ENCODE measurements around the gene EPM2A.
A peak's percentile ranks its signal among the peaks of the same experiment; 100 is the strongest.

Gene EPM2A

GRCh38 chr6:145729887-145730286 lies 5.4 kb downstream of the EPM2A start:
- Histone ChIP-seq H3K9me3 (ENCODE audit: control insufficient read depth, low read length) (no peaks in the 10 kb centered on the region), H3K27me3 (replicated peaks; ENCODE audit: control insufficient read depth, insufficient read depth, low read length) (no peaks in the 10 kb centered on the region), H3K4me3 (ENCODE audit: low read length) (no peak overlapping the region)

DNA sequence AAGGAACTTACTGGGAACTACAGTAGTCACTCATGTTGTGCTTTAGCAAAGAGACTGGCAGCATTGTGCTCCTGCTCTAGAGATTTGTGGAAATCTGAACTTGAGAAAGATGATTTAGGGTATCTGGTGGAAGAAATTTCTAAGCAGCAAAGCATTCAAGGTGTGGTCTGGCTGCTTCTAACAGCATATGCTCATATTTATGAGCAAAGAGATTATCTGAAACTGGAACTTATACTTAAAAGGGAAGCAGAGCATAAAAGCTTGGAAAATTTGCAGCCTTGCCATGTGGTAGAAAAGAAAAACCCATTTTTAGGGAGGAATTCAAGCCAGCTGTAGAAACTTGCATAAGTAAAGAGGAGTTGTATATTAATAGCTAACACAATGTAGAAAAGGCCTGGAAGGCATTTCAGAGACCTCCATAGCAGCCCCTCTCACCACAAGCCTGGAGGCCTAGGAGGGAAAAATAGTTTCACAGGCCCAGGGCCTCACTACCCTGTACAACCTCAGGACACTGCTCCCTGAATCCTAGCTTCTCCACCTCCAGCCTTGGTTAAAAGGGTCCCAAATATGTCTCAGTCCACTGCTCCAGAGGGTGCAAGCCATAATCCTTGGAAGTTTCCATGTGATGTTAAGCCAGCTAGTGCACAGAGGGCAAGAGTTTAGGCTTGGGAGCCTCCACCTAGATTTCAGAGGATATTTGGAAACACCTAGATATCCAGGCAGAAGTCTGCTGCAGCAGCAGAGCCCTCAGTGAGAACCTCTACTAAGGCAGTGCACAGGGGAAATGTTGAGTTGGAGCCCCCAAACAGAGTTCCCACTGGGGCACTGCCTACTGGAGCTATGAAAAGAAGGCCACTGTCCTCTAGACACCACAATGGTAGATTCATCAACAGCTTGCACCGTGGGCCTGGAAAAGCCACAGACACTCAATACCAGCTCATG lies 6.6 kb downstream of the EPM2A start:
- Histone ChIP-seq H3K4me3 (ENCODE audit: low read length) (no peak overlapping the region), H3K9ac (ENCODE audit: low read length) (no peak overlapping the region), H3K27me3 (replicated peaks; ENCODE audit: control insufficient read depth, insufficient read depth, low read length) (no peaks in the 10 kb centered on the region), H3K36me3 (ENCODE audit: control insufficient read depth, insufficient read depth, low read length, severe bottlenecking) (no peaks in the 10 kb centered on the region), H3K4me1 (ENCODE audit: control insufficient read depth, insufficient read depth, low read length) (peaks cover 4% of the 10 kb centered on the region), H3K9me3 (ENCODE audit: control insufficient read depth, low read length) (peaks cover 4% of the 10 kb centered on the region)
- DNase-seq (ENCODE audit: low read depth): no peak

More at GRCh38 chr6:145729887-145730286, 5.4 kb downstream of the EPM2A start:
- Histone ChIP-seq H3K4me1 (ENCODE audit: control insufficient read depth, insufficient read depth, low read length) (peaks cover 10% of the 10 kb centered on the region), H3K36me3 (ENCODE audit: control insufficient read depth, insufficient read depth, low read length, severe bottlenecking) (no peaks in the 10 kb centered on the region), H3K9ac (ENCODE audit: low read length) (no peak overlapping the region)
- no peak for DNase-seq (ENCODE audit: low read depth)

DNA sequence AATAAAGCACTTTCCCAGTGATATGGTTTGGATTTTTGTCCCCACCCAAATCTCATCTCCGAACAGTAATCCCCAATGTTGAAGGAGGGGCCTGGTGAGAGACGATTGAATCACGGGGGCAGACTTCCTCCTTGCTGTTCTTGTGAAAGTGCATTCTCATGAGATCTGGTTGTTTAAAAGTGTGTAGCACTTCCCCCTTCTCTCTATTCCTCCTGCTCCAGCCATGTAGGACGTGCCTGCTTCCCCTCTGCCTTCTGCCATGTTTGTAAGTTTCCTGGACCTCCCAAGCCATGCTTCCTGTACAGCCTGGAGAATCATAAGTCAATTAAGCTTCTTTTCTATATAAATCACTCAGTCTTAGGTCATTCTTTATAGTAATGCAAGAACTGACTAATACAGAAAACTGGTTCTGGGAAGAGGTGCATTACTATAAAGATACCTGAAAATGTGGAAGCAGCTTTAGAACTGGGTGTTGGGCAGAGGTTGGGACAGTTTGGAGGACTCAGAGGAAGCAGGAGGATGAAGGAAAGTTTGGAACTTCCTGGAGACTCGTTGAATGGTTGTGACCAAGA lies 7.4 kb downstream of the EPM2A start:
- Histone ChIP-seq H3K27me3 (replicated peaks; ENCODE audit: control insufficient read depth, insufficient read depth, low read length) (no peaks in the 10 kb centered on the region), H3K36me3 (ENCODE audit: control insufficient read depth, insufficient read depth, low read length, severe bottlenecking) (no peaks in the 10 kb centered on the region), H3K4me3 (ENCODE audit: low read length) (no peak overlapping the region), H3K4me1 (ENCODE audit: control insufficient read depth, insufficient read depth, low read length) (no peaks in the 10 kb centered on the region), H3K9me3 (ENCODE audit: control insufficient read depth, low read length) (peaks cover 6% of the 10 kb centered on the region), H3K9ac (ENCODE audit: low read length) (no peak overlapping the region)
- no peak for DNase-seq (ENCODE audit: low read depth)

- no peak for DNase-seq (ENCODE audit: low read depth)
- H3K27me3 ChIP-seq (replicated peaks; ENCODE audit: control insufficient read depth, insufficient read depth, low read length): no peaks in the 10 kb centered on the region
- no peaks in the 10 kb centered on the region for H3K4me1 ChIP-seq (ENCODE audit: control insufficient read depth, insufficient read depth, low read length)
- H3K9ac ChIP-seq (ENCODE audit: low read length): no peak overlapping the region
- H3K36me3 ChIP-seq (ENCODE audit: control insufficient read depth, insufficient read depth, low read length, severe bottlenecking): no peaks in the 10 kb centered on the region
- H3K4me3 ChIP-seq (ENCODE audit: low read length): no peak overlapping the region
- H3K9me3 ChIP-seq (ENCODE audit: control insufficient read depth, low read length): peaks cover 6% of the 10 kb centered on the region
These were observed 9.8 kb downstream of the EPM2A start for GRCh38 chr6:145725570-145725969.

- Histone ChIP-seq H3K27me3 (replicated peaks; ENCODE audit: control insufficient read depth, insufficient read depth, low read length) (no peaks in the 10 kb centered on the region), H3K36me3 (ENCODE audit: control insufficient read depth, insufficient read depth, low read length, severe bottlenecking) (no peaks in the 10 kb centered on the region), H3K4me3 (ENCODE audit: low read length) (no peak overlapping the region), H3K4me1 (ENCODE audit: control insufficient read depth, insufficient read depth, low read length) (no peaks in the 10 kb centered on the region), H3K9ac (ENCODE audit: low read length) (no peak overlapping the region), H3K9me3 (ENCODE audit: control insufficient read depth, low read length) (peaks cover 6% of the 10 kb centered on the region)
- peak; percentile 63 for DNase-seq (ENCODE audit: low read depth)
These were observed 11.7 kb downstream of the EPM2A start for GRCh38 chr6:145723646-145724045.

DNA sequence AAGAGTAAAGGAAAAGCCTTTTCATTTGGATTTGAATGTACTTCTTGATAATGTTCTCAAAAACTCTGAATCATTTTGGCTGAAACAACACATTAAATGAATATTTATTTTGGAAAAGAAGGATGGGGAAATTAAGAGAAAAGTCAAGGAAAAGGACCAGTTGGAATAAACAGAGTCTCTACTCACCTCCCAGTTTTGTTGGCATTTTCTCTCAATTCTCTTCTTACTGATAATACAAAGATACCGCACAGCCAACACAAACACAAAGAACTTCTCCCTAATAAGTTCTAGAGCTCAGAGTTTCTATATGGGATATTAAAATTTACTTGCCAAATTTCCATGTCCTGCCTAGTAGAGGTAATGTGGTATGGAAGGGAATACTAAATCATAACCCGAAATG lies 13.1 kb downstream of the EPM2A start:
- no peak overlapping the region for H3K4me3 ChIP-seq (ENCODE audit: low read length)
- no peak overlapping the region for H3K9ac ChIP-seq (ENCODE audit: low read length)
- peaks cover 6% of the 10 kb centered on the region for H3K9me3 ChIP-seq (ENCODE audit: control insufficient read depth, low read length)
- H3K36me3 ChIP-seq (ENCODE audit: control insufficient read depth, insufficient read depth, low read length, severe bottlenecking): no peaks in the 10 kb centered on the region
- no peaks in the 10 kb centered on the region for H3K27me3 ChIP-seq (replicated peaks; ENCODE audit: control insufficient read depth, insufficient read depth, low read length)
- no peak for DNase-seq (ENCODE audit: low read depth)
- H3K4me1 ChIP-seq (ENCODE audit: control insufficient read depth, insufficient read depth, low read length): no peaks in the 10 kb centered on the region

DNA sequence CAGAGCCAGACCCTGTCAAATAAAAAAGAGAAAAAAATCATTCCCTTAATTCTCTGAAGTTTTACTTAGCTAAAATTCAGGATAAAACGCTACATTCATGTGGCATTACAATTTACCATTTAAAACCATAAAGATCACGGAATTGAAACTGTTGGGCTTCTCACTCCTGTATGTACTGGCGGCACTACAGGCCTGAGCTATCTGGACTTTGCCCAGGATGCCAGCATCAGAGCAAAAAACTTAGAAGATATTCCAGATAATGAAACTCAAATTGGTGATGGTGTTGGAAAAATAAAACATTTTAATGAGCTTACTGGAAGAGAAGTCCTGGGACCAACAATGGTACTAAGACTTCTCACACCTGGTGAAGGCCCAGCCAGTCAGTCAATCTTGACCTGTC lies 14.2 kb downstream of the EPM2A start:
- peaks cover 6% of the 10 kb centered on the region for H3K9me3 ChIP-seq (ENCODE audit: control insufficient read depth, low read length)
- H3K36me3 ChIP-seq (ENCODE audit: control insufficient read depth, insufficient read depth, low read length, severe bottlenecking): no peaks in the 10 kb centered on the region
- no peaks in the 10 kb centered on the region for H3K4me1 ChIP-seq (ENCODE audit: control insufficient read depth, insufficient read depth, low read length)
- no peak for DNase-seq (ENCODE audit: low read depth)
- no peaks in the 10 kb centered on the region for H3K27me3 ChIP-seq (replicated peaks; ENCODE audit: control insufficient read depth, insufficient read depth, low read length)
- no peak overlapping the region for H3K9ac ChIP-seq (ENCODE audit: low read length)
- H3K4me3 ChIP-seq (ENCODE audit: low read length): no peak overlapping the region

GRCh38 chr6:145715426-145715825 lies 19.9 kb downstream of the EPM2A start:
- DNase-seq (ENCODE audit: low read depth): no peak
- no peaks in the 10 kb centered on the region for H3K4me1 ChIP-seq (ENCODE audit: control insufficient read depth, insufficient read depth, low read length)
- peaks cover 6% of the 10 kb centered on the region for H3K36me3 ChIP-seq (ENCODE audit: control insufficient read depth, insufficient read depth, low read length, severe bottlenecking)
- no peak overlapping the region for H3K4me3 ChIP-seq (ENCODE audit: low read length)
- no peak overlapping the region for H3K9ac ChIP-seq (ENCODE audit: low read length)
- H3K27me3 ChIP-seq (replicated peaks; ENCODE audit: control insufficient read depth, insufficient read depth, low read length): no peaks in the 10 kb centered on the region
- peaks cover 5% of the 10 kb centered on the region for H3K9me3 ChIP-seq (ENCODE audit: control insufficient read depth, low read length)

DNA sequence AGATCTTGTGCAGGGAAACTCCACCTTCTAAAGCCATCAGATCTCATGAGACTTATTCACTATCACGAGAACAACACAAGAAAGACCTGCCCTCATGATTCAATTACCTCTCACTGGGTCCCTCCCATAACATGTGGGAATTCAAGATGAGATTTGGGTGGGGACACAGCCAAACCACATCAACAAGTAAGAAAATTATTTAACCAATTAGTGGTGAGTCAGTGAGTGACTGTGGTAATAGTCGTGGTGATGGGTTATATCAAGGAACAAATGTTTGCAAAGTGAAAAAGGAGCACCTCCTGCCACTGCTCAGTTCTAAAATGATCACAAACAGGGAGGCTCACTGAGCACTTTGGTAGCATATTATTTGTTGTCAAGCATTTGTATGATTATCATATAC lies 20.6 kb downstream of the EPM2A start:
- Histone ChIP-seq H3K4me3 (ENCODE audit: low read length) (no peak overlapping the region), H3K9ac (ENCODE audit: low read length) (no peak overlapping the region), H3K36me3 (ENCODE audit: control insufficient read depth, insufficient read depth, low read length, severe bottlenecking) (peaks cover 6% of the 10 kb centered on the region), H3K27me3 (replicated peaks; ENCODE audit: control insufficient read depth, insufficient read depth, low read length) (no peaks in the 10 kb centered on the region), H3K4me1 (ENCODE audit: control insufficient read depth, insufficient read depth, low read length) (no peaks in the 10 kb centered on the region), H3K9me3 (ENCODE audit: control insufficient read depth, low read length) (peaks cover 5% of the 10 kb centered on the region)
- no peak for DNase-seq (ENCODE audit: low read depth)

- no peak for DNase-seq (ENCODE audit: low read depth)
- Histone ChIP-seq H3K9me3 (ENCODE audit: control insufficient read depth, low read length) (peaks cover 5% of the 10 kb centered on the region), H3K9ac (ENCODE audit: low read length) (no peak overlapping the region), H3K36me3 (ENCODE audit: control insufficient read depth, insufficient read depth, low read length, severe bottlenecking) (peaks cover 6% of the 10 kb centered on the region), H3K4me3 (ENCODE audit: low read length) (no peak overlapping the region), H3K27me3 (replicated peaks; ENCODE audit: control insufficient read depth, insufficient read depth, low read length) (no peaks in the 10 kb centered on the region), H3K4me1 (ENCODE audit: control insufficient read depth, insufficient read depth, low read length) (no peaks in the 10 kb centered on the region)
These were observed 21.5 kb downstream of the EPM2A start for GRCh38 chr6:145713773-145714172.

DNA sequence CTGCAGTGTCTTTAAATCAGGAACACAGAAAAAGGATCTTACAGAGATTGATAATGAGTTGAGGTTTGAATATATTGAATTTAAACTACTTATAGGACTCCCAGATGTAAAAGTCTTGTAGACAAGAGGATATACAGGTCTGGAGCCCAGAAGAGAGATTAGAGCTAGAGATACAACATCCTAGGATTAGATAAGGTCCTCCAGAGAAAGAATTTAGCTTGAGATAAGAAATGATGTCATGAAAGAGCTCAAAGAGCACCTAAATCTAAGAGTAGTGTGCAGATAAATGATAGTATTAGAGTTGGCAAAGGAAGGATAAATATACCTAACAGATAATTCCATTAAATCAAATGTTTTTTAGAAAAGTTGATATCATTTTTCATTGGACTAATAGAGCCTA lies 23.9 kb downstream of the EPM2A start:
- H3K9me3 ChIP-seq (ENCODE audit: control insufficient read depth, low read length): peaks cover 5% of the 10 kb centered on the region
- no peak for DNase-seq (ENCODE audit: low read depth)
- H3K4me3 ChIP-seq (ENCODE audit: low read length): no peak overlapping the region
- H3K27me3 ChIP-seq (replicated peaks; ENCODE audit: control insufficient read depth, insufficient read depth, low read length): no peaks in the 10 kb centered on the region
- peaks cover 6% of the 10 kb centered on the region for H3K36me3 ChIP-seq (ENCODE audit: control insufficient read depth, insufficient read depth, low read length, severe bottlenecking)
- no peaks in the 10 kb centered on the region for H3K4me1 ChIP-seq (ENCODE audit: control insufficient read depth, insufficient read depth, low read length)
- H3K9ac ChIP-seq (ENCODE audit: low read length): no peak overlapping the region

Data from adipocyte (in vitro differentiated cells).